Posterior cingulate gyrus (tissue), 11 donors: ENCODE data around the gene PROSER2.
A peak's percentile ranks its signal among the peaks of the same experiment; 100 is the strongest.
"Not testable (repeated sequence)": the region's sequence is repeated elsewhere in the genome, so short reads cannot be mapped to it uniquely, and the experiment has no call there.

Source experiments
- DNase-seq, 10 donors: peaks; one replicate each; pipeline versions ENCODE4 v3.0.0 to v3.0.0-alpha.2; 2020 to 2021; ENCODE audit warnings: mixed read lengths in 3 of 10
- intact Hi-C: fragments of 100-400 bp; cut with DNase I; formaldehyde crosslinking; loops from one replicate; pipeline ENCODE4 v1.15.1; 2023

Gene PROSER2

DNA sequence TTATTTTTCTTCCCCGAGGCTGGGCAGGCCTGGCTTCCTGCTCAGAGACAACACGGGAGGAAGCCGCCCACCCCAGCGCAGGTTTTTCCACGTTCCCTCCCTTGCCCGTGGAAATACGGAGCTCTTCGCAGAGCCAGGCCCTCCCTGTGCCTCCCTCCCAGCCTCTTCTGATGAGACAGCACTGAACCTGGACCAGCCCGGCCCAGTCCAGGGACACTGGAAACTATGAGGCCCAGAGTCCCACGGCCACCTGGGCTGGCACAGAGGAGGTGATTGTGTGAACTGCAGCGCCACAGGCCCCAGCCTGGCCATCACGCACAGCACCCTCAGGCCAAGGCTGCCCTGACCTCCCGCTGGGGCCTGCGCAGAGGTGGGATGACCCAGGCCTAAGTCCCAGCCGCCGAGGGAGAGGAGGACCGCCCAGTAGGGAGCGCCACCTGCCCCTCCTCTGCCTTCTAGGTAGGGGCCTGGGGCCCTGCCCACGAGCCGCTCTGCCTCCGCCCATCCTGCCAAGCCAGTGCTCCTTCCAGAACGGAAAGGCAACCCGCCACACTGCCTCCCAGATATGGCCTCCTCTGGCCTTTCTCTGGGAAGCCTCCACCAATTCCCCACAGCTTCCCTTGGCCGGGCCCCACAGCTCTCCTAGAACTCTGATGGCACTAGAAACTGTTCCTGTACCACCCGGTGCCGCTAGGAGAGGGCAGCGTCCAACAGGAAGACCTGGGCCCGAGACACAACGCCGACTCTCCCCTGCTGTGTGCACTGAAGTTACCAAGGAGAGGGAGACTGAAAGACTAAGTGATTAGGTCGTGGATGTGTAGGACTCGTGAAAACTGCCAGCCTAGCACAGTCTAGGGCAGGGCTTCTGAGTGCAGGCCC is 57.2 kb downstream of the PROSER2 start:
- DNase-seq, result peak in 2 of 10 donors; percentile 73 to 78
- intact Hi-C loops, result no loop called here

DNA sequence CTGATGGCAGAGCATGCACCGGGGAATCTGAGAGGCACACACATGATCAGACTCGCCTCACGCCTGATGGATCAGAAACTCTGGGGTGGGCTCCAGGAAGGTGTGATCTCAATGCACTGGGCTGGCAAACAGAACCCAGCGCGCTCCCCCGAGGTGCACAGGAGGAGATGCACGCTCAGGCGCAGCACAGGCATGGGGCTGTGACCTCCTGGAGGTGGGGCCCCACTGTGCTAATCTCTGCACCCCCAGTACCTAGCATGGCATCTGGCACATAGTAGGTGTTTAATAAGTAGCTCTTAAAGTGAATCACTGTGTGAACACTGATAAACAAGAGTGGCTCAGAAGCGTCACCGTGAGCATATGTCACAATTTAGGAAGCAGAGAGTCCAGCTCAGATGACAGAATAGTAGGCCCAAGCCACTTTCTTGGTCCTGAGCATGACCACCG is 57.9 kb downstream of the PROSER2 start:
- intact Hi-C loops, result no loop called here
- peak in 2 of 10 donors; percentile 52 to 65 for DNase-seq

DNA sequence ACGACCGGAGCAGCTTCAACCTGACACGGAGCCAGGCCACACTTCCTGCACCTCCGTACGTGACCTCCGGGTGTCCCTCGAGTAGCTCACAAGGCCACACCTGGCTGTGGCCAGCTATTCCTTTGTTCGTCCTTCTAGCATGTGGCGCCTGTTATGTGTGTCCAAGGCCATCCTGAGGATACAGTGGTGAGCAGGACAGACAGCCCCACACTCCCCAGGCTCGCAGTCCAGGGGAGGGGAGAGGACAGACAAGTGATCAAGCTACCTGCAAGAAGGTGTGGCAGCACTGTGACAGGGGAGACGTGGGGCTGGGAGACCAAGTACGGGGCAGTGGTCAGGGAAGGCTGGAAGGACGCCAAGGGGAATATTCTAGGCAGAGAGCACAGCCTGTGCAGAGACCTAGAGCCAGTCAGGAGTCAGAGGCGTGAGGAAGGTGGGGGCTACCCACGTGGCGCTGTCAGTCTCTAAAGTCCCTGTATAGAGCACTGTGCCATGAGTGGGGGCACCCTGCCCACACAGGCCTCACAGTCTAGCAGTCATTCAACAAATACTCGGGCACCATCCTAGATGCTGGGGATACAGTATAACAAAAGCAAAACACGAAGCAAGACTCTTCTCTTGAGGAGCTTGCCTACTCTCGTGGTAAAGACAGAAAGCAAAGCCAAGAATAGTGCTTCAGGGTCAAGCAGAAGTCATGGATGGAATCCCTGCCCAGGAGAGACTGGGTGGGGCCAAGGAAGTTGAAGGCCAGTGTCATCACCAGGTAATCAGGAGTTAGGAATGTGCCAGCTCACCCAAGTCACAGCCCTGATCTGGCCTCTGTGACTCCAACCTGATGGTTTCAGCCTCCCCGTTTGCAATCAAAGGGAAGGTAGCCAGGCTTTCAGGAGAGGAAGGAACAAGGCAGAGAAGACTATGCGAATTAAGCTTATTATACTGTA is 58.6 kb downstream of the PROSER2 start:
- intact Hi-C loops, result no loop called here
- peak in 1 of 10 donors; percentile 74 for DNase-seq

GRCh38 chr10:11882646-11883375 is 59.7 kb downstream of the PROSER2 start:
- intact Hi-C loops, result no loop called here
- peak in 1 of 10 donors; percentile 29 for DNase-seq

DNA sequence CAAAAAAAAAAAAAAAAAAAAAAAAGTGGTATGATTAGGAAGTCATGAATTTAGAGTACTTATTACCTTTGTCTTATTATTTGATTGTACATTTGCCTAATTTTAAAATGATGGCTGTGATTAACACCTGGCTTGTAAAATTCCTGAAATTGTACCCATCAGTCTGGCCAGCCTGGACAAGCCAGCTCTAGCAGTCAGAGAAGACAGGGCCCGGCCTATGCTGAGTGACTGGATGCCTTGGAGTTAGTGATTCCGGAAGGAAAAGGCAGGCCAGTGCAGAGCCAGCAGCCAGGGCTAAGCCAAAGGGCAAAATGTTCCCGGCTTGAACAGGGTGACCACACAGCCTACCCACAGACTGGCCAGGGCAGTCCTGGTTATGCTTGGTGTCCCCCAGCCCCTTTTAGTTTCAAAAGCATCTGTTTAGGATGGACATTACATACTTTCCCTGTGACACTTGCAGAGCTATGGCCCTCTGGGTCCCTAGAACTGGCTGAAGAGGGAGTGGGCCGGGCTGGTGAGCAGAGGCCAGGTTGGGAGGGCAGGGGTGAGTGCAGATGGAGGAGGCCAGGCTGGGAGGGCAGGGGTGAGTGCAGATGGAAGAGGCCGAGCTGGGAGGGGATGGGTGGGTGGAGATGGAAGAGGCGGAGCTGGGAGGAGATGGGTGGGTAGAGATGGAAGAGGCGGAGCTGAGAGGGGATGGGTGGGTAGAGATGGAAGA is 61.7 kb downstream of the PROSER2 start:
- intact Hi-C loops, result no loop called here
- DNase-seq, result peak in 2 of 10 donors; percentile 53 to 65

- intact Hi-C loops, result no loop called here
- peak in 2 of 10 donors; percentile 43 to 62 for DNase-seq
These were observed 62.4 kb downstream of the PROSER2 start for GRCh38 chr10:11885437-11886137.

DNA sequence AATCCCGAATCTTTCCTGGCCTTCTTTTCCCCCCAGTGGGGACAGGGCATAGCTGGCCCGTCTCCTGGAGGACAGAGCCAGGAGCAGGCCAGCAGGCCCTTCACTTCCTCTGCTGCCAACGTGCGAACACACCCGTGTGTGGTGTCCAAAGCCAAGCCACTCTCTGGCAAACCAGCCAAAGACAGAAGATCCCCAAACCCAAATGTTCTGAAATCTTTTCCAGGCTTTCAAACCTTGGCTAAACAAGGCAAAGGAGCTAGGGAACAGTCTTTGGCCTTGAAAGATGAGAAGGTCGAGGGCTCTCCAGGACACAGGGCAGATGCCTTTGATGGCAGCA is 63.0 kb downstream of the PROSER2 start:
- DNase-seq, result no peak
- intact Hi-C loops, result no loop called here

- intact Hi-C loops, result no loop called here
- DNase-seq, result peak in 2 of 10 donors; percentile 32 to 80
These were observed 63.7 kb downstream of the PROSER2 start for GRCh38 chr10:11886851-11887250.

- intact Hi-C loops, result no loop called here
- peak in 1 of 10 donors; percentile 79 for DNase-seq
These were observed 64.4 kb downstream of the PROSER2 start for GRCh38 chr10:11887381-11888227.

- intact Hi-C loops, result not testable (repeated sequence)
- peak in 1 of 10 donors; percentile 75 for DNase-seq
These were observed 66.1 kb downstream of the PROSER2 start for GRCh38 chr10:11889263-11889662.

DNA sequence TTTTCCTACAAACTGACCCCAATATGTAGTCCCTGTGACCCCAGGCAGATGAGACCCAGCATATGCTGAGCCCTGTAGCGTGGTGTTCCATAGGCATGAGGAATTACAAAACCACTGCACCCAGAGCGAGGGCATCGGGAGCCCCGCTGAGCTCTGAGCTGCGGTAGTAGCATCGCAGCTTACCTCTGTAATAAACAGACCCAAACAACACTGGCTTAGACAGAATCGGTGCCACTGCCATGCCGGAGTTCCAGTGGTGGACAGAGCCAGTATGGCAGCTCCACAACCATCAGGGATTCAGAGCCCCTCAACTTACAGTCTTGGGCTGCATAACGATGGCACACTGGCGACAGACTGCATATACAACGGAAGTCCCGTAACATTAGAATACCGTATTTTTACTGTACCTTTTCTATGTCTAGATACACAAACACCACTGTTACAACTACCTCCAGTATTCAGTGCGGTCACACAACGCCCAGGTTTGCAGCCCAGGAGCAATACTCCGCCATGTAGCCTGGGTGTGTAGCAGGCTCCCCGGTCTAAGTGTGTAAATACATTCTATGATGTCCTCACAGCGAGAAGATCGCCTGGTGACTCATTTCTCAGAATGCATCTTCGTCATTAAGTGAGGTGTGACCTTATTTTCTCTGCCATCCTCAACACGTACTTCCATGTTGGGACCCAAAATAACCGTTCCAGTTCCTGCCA is 68.8 kb downstream of the PROSER2 start:
- DNase-seq, result peak in 2 of 10 donors; percentile 51 to 61
- intact Hi-C loops, result no loop called here

DNA sequence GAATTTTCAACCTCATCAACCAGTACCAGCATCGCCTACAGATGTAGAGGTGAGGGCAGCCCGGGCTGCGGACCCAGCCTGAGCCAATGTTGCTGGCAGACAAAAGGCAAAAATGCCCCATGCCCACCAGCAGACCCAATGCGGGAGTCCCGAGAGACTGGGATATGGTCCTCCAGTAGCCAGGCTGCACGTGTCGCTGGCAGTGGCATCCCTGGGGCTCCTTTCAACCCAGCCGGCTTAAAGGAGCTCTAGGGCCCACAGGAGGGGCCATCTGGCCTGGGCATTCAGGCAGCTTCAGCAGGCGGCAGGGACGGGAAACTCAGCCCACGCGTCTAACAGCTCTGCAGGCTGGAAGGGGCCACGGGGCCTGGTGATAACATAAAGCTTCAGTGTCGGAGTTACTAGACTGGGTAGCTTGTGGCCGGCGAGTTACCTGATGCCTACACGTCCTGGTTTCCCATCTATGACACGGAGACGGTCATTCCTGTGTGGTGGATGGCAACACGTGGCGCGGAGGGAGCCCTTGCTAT is 70.7 kb downstream of the PROSER2 start:
- DNase-seq, result peak in 1 of 10 donors; percentile 74
- intact Hi-C loops, result no loop called here

- intact Hi-C loops, result no loop called here
- DNase-seq, result peak in 1 of 10 donors; percentile 82
These were observed 71.4 kb downstream of the PROSER2 start for GRCh38 chr10:11894381-11895107.

- intact Hi-C loops, result no loop called here
- DNase-seq, result peak in 1 of 10 donors; percentile 4
These were observed 71.9 kb downstream of the PROSER2 start for GRCh38 chr10:11895108-11895466.

- intact Hi-C loops, result no loop called here
- no peak for DNase-seq
These were observed 72.4 kb downstream of the PROSER2 start for GRCh38 chr10:11895598-11895997.

DNA sequence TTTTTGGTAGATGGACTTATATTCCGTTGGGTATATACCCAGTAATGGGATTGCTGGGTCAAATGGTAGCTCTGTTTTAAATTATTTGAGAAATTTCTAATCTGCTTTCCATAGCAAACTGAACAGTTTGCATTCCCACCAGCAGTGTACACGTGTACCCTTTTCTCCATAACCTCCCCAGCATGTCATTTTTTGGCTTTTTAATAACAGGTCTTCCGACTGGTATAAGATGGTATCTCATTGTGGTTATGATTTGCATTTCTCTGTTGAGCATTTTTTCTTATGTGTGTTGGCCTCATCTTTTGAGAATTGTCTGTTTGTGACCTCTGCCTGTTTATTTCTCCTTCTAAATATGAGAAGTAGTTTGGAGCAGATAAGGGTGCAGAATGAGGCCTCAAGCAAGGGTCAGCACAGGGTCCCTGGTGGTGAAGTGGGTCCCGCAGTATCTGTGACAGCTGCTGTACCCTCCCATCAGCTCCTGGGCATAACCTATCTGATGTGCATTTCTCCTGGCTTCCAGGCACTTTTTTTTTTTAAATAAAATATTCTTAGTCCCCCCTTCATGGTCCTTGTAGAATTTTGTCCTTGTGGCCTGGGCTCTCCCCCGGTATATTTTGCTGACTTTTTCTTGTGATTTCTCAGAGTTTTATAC is 73.5 kb downstream of the PROSER2 start:
- intact Hi-C loops, result no loop called here
- DNase-seq, result peak in 1 of 10 donors; percentile 20
